ENCODE measurements around the gene PARP2. TPM values are rescaled to one million over a fixed set of nuclear protein-coding genes. Genes with fewer than 3 reads are reported as not detected.

PARP2 gene
- total and polyA plus RNA-seq, 2 experiments from 2014 or later, result 27.0 to 61.1 TPM

DNA sequence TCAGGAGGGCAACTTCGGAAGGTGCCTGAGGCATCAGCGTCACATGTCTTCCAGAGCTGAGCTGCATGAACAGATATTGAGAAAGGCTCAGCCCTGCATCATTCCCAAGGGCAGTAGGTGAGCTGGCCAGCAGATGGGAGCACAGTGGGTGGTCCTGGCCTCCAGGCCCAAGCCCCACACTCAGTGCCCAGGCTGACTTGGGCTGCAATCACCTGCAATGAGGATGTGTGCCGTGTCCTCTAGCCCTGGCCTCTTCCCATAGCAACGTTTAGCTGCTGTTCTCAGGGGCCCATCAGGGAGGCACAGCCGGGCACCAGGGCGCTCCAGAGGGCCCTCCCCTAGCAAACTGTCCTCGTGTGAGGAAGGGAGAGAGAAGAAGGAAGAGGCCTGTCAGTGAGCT lies 37.9 kb downstream of the PARP2 start:
- Histone ChIP-seq H3K4me1 (ENCODE audit: low read depth) (no peaks in the 10 kb centered on the region), H3K27me3 (no peaks in the 10 kb centered on the region), H3K4me3 (no peak overlapping the region), H3K27ac (no peak overlapping the region), H3K9me3 (ENCODE audit: low read depth) (no peaks in the 10 kb centered on the region), H3K36me3 (peaks cover 45% of the 10 kb centered on the region)
- TF ChIP-seq, protein P1, sequence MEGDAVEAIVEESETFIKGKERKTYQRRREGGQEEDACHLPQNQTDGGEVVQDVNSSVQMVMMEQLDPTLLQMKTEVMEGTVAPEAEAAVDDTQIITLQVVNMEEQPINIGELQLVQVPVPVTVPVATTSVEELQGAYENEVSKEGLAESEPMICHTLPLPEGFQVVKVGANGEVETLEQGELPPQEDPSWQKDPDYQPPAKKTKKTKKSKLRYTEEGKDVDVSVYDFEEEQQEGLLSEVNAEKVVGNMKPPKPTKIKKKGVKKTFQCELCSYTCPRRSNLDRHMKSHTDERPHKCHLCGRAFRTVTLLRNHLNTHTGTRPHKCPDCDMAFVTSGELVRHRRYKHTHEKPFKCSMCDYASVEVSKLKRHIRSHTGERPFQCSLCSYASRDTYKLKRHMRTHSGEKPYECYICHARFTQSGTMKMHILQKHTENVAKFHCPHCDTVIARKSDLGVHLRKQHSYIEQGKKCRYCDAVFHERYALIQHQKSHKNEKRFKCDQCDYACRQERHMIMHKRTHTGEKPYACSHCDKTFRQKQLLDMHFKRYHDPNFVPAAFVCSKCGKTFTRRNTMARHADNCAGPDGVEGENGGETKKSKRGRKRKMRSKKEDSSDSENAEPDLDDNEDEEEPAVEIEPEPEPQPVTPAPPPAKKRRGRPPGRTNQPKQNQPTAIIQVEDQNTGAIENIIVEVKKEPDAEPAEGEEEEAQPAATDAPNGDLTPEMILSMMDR (IDR thresholded peaks at IDR 0.05; ENCODE audit: low read depth, low read length), result no peak
- DNase-seq (ENCODE audit: low read depth in 1 of 2, low spot score in 1 of 2), result no peak

DNA sequence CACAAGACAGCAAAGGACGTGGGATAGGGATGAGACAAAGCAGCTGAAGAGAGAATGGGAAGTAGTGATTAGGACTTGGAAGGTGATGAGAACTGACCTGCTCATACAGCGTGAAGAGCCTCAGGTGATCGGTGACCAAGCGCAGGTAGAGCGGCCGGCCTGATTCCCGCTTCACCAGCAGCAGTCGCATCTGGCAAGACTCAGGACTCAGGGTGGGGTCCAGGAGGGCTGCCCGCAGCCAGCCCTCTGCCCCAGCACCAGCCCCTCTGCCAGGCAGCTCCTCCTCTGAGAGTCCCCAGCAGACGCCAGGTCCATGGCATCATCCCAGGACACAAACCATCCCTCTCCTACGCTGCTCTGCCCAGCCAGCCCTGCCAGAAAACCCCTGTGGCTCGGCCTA lies 39.1 kb downstream of the PARP2 start:
- no peak overlapping the region for H3K27ac ChIP-seq
- no peak for DNase-seq (ENCODE audit: low read depth in 1 of 2, low spot score in 1 of 2)
- H3K4me1 ChIP-seq (ENCODE audit: low read depth), result no peaks in the 10 kb centered on the region
- H3K9me3 ChIP-seq (ENCODE audit: low read depth), result no peaks in the 10 kb centered on the region
- H3K36me3 ChIP-seq, result peaks cover 44% of the 10 kb centered on the region
- no peaks in the 10 kb centered on the region for H3K27me3 ChIP-seq
- TF ChIP-seq, protein P1 (IDR thresholded peaks at IDR 0.05; ENCODE audit: low read depth, low read length), result no peak
- H3K4me3 ChIP-seq, result no peak overlapping the region

DNA sequence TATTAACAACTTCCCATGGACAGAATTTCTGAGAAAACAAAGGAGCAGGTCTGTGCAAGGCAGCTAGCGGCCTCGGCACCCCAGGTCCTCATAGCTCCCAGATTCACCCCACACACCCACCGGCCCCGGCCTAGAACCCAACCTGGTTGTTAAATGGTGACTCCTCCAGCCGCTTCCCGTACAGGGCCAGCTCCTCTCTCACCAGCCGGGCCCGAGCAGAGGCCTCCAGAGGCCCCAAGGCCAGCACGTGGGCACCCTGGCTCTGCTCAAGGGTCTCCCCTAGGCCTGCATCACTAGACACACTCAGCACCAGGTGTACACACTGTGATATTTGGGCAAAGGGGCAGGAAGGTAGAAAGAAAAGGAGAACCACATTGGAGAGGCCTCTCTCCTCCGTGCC lies 39.6 kb downstream of the PARP2 start:
- no peaks in the 10 kb centered on the region for H3K9me3 ChIP-seq (ENCODE audit: low read depth)
- no peaks in the 10 kb centered on the region for H3K27me3 ChIP-seq
- no peak overlapping the region for H3K4me3 ChIP-seq
- peaks cover 49% of the 10 kb centered on the region for H3K36me3 ChIP-seq
- no peaks in the 10 kb centered on the region for H3K4me1 ChIP-seq (ENCODE audit: low read depth)
- DNase-seq (ENCODE audit: low read depth in 1 of 2, low spot score in 1 of 2), result no peak
- no peak overlapping the region for H3K27ac ChIP-seq
- TF ChIP-seq, protein P1 (IDR thresholded peaks at IDR 0.05; ENCODE audit: low read depth, low read length), result no peak

DNA sequence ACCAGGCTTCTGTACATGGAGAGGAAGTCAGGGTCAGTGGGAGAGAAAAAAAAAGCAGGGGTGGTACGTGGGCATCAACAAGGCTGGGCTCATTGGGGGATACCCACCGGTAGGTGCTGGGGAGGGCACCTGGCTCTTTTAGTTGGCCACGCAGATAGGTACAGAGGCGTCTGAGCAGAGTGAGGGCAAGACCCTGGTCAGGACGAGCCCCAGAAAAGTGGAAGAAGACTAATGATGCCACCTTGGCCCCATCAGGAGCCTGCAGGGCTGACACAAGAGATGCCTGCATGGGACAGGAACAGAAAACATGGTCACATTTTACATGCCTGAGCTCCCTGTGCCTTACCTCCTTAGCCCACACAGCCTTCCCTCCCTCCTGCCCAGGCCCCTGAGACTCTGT lies 40.2 kb downstream of the PARP2 start:
- DNase-seq (ENCODE audit: low read depth in 1 of 2, low spot score in 1 of 2), result no peak
- H3K9me3 ChIP-seq (ENCODE audit: low read depth), result no peaks in the 10 kb centered on the region
- H3K4me1 ChIP-seq (ENCODE audit: low read depth), result no peaks in the 10 kb centered on the region
- H3K27ac ChIP-seq, result no peak overlapping the region
- no peaks in the 10 kb centered on the region for H3K27me3 ChIP-seq
- peaks cover 52% of the 10 kb centered on the region for H3K36me3 ChIP-seq
- TF ChIP-seq, protein P1 (IDR thresholded peaks at IDR 0.05; ENCODE audit: low read depth, low read length), result no peak
- H3K4me3 ChIP-seq, result no peak overlapping the region

DNA sequence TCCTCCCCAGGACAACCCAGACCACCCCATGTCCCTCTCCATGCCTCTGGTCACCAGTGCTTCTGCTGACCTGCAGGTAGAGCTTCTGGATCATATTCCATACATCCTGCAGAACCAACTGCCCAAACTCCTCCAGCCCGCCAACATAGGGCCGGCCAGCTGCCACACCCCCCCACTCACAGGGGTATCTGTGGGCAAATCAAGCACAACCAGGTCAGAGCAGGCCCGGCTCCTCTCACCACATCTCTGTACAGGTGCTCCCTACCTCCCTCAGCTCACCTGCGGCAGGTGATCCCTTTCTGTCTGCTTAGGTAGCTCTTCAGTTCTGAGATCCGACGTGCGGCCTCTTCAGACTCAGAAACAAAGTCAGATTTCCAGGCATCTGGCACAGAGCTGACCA lies 40.9 kb downstream of the PARP2 start:
- TF ChIP-seq, protein P1 (IDR thresholded peaks at IDR 0.05; ENCODE audit: low read depth, low read length), result no peak
- Histone ChIP-seq H3K36me3 (peaks cover 50% of the 10 kb centered on the region), H3K4me3 (no peak overlapping the region), H3K9me3 (ENCODE audit: low read depth) (no peaks in the 10 kb centered on the region), H3K27ac (no peak overlapping the region), H3K27me3 (no peaks in the 10 kb centered on the region), H3K4me1 (ENCODE audit: low read depth) (no peaks in the 10 kb centered on the region)
- no peak for DNase-seq (ENCODE audit: low read depth in 1 of 2, low spot score in 1 of 2)

DNA sequence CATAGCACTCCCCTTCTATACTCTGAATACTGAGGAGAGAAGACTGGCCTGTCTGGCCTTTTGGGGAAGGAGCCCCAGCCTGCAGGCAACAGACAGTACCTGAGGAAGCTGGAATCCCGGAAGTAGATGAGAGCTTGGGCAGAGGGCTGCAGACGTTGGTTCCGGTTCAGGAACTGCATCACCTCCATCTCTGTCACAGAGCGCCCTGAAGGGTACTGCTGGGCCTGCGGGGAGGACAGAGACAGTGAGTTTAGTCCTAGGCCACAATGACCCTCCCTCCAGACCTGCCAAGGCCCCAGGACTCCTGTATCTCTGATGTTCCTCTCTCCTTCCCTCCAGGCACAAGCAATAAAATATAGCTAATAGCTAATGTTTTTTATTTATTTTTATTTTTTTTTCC lies 41.5 kb downstream of the PARP2 start:
- Histone ChIP-seq H3K4me3 (no peak overlapping the region), H3K36me3 (peaks cover 50% of the 10 kb centered on the region), H3K27ac (no peak overlapping the region), H3K9me3 (ENCODE audit: low read depth) (no peaks in the 10 kb centered on the region), H3K4me1 (ENCODE audit: low read depth) (no peaks in the 10 kb centered on the region), H3K27me3 (no peaks in the 10 kb centered on the region)
- no peak for DNase-seq (ENCODE audit: low read depth in 1 of 2, low spot score in 1 of 2)
- TF ChIP-seq, protein P1 (IDR thresholded peaks at IDR 0.05; ENCODE audit: low read depth, low read length), result no peak

Measured in cardiac muscle cell (in vitro differentiated cells and primary cell).